NK-92 (cell line): ENCODE results near the gene HHATL.
"Not testable (repeated sequence)": the region's sequence is repeated elsewhere in the genome, so short reads cannot be mapped to it uniquely, and the experiment has no call there.

ENCODE experiments used
- DNase-seq: peaks from one replicate; lab custom pipeline; 2025; ENCODE audit not compliant: unreplicated experiment; lab: John Stamatoyannopoulos, UW

HHATL gene

GRCh38 chr3:42734263-42734860 is 31.8 kb upstream of the HHATL start:
- no peak for DNase-seq

GRCh38 chr3:42733501-42734262 is 31.1 kb upstream of the HHATL start:
- DNase-seq, result no peak

GRCh38 chr3:42732829-42733459 is 30.3 kb upstream of the HHATL start:
- no peak for DNase-seq

GRCh38 chr3:42732196-42732828 is 29.7 kb upstream of the HHATL start:
- DNase-seq, result no peak

- DNase-seq, result no peak
Observed at GRCh38 chr3:42731476-42732195, 29.0 kb upstream of the HHATL start.

- no peak for DNase-seq
Observed at GRCh38 chr3:42730706-42731420, 28.3 kb upstream of the HHATL start.

- no peak for DNase-seq
Observed at GRCh38 chr3:42730294-42730693, 27.7 kb upstream of the HHATL start.

GRCh38 chr3:42729404-42730145 is 27.0 kb upstream of the HHATL start:
- no peak for DNase-seq

GRCh38 chr3:42728668-42729364 is 26.2 kb upstream of the HHATL start:
- no peak for DNase-seq

- DNase-seq, result no peak
Observed at GRCh38 chr3:42728056-42728455, 25.5 kb upstream of the HHATL start.

GRCh38 chr3:42725454-42725853 is 22.9 kb upstream of the HHATL start:
- no peak for DNase-seq

- DNase-seq, result no peak
Observed at GRCh38 chr3:42723219-42723618, 20.6 kb upstream of the HHATL start.

GRCh38 chr3:42722442-42722841 is 19.8 kb upstream of the HHATL start:
- DNase-seq, result not testable (repeated sequence)

- DNase-seq, result no peak
Observed at GRCh38 chr3:42721690-42722089, 19.1 kb upstream of the HHATL start.

- no peak for DNase-seq
Observed at GRCh38 chr3:42720126-42720525, 17.5 kb upstream of the HHATL start.

- DNase-seq, result no peak
Observed at GRCh38 chr3:42719002-42719401, 16.4 kb upstream of the HHATL start.

GRCh38 chr3:42718338-42718737 is 15.7 kb upstream of the HHATL start:
- no peak for DNase-seq

- no peak for DNase-seq
Observed at GRCh38 chr3:42717306-42717705, 14.7 kb upstream of the HHATL start.

- DNase-seq, result no peak
Observed at GRCh38 chr3:42714171-42714852, 11.7 kb upstream of the HHATL start.
